ENCODE measurements around the gene EN1. TPM values are rescaled to one million over a fixed set of nuclear protein-coding genes. Genes with fewer than 3 reads are reported as not detected.

Gene EN1
- total and polyA plus RNA-seq, 2 experiments from 2014 or later, result 0.21 to 0.24 TPM

DNA sequence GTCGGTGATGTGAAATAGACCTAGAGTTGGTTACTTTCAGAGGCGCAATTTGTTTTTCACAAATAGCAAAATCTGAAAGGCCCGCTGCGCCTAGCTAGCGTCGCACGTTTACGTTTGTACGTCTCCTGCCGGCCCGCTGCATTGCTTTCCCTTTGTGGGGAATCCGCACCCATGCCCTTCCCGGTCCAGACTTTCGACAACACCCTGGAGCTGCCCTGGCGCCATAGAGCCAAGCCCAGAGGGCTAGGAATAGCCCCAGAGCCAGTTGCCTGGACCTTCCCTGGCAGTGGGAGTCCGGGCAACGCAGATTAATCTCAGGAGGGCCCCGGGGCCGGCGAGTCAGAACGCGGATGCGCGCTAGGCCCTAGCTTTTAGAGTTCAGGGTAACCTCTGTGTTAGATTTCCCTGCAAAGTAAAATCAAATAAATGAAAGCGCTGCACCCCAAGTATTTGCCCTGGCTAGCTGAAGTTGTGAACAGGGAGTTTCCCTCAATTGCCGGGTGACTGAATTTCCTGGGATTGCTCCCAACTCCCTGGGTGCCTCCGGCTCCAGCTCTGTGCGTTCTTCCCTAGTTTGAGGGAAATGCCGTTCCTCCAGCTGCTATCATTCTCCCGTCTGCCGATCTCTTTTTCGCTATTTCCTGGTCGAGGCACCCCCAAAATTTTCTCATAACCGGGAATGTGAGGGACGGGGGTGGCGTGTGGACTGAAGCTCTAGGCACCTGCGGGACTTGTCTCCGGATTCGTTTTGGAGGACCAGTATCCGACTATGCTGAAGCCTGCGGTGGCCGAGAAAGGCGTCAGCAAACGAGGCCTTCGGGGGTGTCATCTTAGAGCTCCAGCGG, 1.2 kb upstream of the EN1 start:
- H3K27me3 ChIP-seq (ENCODE audit: insufficient read depth), result peaks cover 100% of the 10 kb centered on the region
- H4K20me1 ChIP-seq (replicated peaks; ENCODE audit: insufficient read depth), result peaks cover 11% of the 10 kb centered on the region
- H3K9me3 Mint-ChIP-seq, result peaks cover 15% of the 10 kb centered on the region
- peak overlapping the region; percentile 60 for H3K4me3 ChIP-seq
- peaks cover 70% of the 10 kb centered on the region for H3K4me1 Mint-ChIP-seq
- no peaks in the 10 kb centered on the region; the same call in 1 of the 2 replicates for H3K36me3 ChIP-seq (ENCODE audit: insufficient read depth)
- TF ChIP-seq EZH2 (IDR thresholded peaks at IDR 0.05; ENCODE audit: low read depth, unreplicated experiment) (peak; percentile 93), ZNF114 (CRISPR knock-in tag; IDR thresholded peaks at IDR 0.05) (no peak), STAT1 (IDR thresholded peaks at IDR 0.05; ENCODE audit: unreplicated experiment) (no peak), CREB1 (CRISPR knock-in tag; IDR thresholded peaks at IDR 0.05; ENCODE audit: low read depth) (no peak), ETS1 (IDR thresholded peaks at IDR 0.05) (no peak), POLR2AphosphoS5 (IDR thresholded peaks at IDR 0.05; ENCODE audit: low read depth) (no peak), EZH2phosphoT487 (IDR thresholded peaks at IDR 0.05; ENCODE audit: unreplicated experiment) (peak; percentile 80), ZNF331 (CRISPR knock-in tag; IDR thresholded peaks at IDR 0.05; ENCODE audit: low read depth) (no peak)
- TF ChIP-seq, protein P1, sequence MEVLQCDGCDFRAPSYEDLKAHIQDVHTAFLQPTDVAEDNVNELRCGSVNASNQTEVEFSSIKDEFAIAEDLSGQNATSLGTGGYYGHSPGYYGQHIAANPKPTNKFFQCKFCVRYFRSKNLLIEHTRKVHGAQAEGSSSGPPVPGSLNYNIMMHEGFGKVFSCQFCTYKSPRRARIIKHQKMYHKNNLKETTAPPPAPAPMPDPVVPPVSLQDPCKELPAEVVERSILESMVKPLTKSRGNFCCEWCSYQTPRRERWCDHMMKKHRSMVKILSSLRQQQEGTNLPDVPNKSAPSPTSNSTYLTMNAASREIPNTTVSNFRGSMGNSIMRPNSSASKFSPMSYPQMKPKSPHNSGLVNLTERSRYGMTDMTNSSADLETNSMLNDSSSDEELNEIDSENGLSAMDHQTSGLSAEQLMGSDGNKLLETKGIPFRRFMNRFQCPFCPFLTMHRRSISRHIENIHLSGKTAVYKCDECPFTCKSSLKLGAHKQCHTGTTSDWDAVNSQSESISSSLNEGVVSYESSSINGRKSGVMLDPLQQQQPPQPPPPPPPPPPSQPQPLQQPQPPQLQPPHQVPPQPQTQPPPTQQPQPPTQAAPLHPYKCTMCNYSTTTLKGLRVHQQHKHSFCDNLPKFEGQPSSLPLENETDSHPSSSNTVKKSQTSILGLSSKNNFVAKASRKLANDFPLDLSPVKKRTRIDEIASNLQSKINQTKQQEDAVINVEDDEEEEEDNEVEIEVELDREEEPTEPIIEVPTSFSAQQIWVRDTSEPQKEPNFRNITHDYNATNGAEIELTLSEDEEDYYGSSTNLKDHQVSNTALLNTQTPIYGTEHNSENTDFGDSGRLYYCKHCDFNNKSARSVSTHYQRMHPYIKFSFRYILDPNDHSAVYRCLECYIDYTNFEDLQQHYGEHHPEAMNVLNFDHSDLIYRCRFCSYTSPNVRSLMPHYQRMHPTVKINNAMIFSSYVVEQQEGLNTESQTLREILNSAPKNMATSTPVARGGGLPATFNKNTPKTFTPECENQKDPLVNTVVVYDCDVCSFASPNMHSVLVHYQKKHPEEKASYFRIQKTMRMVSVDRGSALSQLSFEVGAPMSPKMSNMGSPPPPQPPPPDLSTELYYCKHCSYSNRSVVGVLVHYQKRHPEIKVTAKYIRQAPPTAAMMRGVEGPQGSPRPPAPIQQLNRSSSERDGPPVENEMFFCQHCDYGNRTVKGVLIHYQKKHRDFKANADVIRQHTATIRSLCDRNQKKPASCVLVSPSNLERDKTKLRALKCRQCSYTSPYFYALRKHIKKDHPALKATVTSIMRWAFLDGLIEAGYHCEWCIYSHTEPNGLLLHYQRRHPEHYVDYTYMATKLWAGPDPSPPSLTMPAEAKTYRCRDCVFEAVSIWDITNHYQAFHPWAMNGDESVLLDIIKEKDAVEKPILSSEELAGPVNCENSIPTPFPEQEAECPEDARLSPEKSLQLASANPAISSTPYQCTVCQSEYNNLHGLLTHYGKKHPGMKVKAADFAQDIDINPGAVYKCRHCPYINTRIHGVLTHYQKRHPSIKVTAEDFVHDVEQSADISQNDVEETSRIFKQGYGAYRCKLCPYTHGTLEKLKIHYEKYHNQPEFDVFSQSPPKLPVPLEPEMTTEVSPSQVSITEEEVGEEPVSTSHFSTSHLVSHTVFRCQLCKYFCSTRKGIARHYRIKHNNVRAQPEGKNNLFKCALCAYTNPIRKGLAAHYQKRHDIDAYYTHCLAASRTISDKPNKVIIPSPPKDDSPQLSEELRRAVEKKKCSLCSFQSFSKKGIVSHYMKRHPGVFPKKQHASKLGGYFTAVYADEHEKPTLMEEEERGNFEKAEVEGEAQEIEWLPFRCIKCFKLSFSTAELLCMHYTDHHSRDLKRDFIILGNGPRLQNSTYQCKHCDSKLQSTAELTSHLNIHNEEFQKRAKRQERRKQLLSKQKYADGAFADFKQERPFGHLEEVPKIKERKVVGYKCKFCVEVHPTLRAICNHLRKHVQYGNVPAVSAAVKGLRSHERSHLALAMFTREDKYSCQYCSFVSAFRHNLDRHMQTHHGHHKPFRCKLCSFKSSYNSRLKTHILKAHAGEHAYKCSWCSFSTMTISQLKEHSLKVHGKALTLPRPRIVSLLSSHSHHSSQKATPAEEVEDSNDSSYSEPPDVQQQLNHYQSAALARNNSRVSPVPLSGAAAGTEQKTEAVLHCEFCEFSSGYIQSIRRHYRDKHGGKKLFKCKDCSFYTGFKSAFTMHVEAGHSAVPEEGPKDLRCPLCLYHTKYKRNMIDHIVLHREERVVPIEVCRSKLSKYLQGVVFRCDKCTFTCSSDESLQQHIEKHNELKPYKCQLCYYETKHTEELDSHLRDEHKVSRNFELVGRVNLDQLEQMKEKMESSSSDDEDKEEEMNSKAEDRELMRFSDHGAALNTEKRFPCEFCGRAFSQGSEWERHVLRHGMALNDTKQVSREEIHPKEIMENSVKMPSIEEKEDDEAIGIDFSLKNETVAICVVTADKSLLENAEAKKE (CRISPR knock-in tag; IDR thresholded peaks at IDR 0.05), result no peak
- TF ChIP-seq, protein P2, sequence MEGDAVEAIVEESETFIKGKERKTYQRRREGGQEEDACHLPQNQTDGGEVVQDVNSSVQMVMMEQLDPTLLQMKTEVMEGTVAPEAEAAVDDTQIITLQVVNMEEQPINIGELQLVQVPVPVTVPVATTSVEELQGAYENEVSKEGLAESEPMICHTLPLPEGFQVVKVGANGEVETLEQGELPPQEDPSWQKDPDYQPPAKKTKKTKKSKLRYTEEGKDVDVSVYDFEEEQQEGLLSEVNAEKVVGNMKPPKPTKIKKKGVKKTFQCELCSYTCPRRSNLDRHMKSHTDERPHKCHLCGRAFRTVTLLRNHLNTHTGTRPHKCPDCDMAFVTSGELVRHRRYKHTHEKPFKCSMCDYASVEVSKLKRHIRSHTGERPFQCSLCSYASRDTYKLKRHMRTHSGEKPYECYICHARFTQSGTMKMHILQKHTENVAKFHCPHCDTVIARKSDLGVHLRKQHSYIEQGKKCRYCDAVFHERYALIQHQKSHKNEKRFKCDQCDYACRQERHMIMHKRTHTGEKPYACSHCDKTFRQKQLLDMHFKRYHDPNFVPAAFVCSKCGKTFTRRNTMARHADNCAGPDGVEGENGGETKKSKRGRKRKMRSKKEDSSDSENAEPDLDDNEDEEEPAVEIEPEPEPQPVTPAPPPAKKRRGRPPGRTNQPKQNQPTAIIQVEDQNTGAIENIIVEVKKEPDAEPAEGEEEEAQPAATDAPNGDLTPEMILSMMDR (conservative IDR thresholded peaks at IDR 0.05; ENCODE audit: low read depth in 2 of 2), result no peak
- ATAC-seq, result peak; percentile 18
- peaks cover 2% of the 10 kb centered on the region; the same call in 2 of the 3 replicates for H3K36me3 Mint-ChIP-seq (ENCODE audit: low read depth)
- no peak overlapping the region for H3K27ac Mint-ChIP-seq
- peak overlapping the region; percentile 84 for H2AFZ ChIP-seq
- H3K79me2 ChIP-seq (replicated peaks; ENCODE audit: insufficient read depth), result no peaks in the 10 kb centered on the region
- peaks cover 49% of the 10 kb centered on the region for H3F3A ChIP-seq (replicated peaks; ENCODE audit: low read depth)
- H3K4me3 Mint-ChIP-seq, result peak overlapping the region; percentile 70
- H3K27ac ChIP-seq (ENCODE audit: low read depth), result no peak overlapping the region
- peak overlapping the region; percentile 92 for H3K4me2 ChIP-seq
- H3K9me2 ChIP-seq (ENCODE audit: insufficient read depth), result no peaks in the 10 kb centered on the region
- peak; percentile 74 for DNase-seq (ENCODE audit: low spot score)
- peaks cover 94% of the 10 kb centered on the region for H3K27me3 Mint-ChIP-seq (ENCODE audit: insufficient read depth, low read depth, poor library complexity)
- H3K4me1 ChIP-seq (ENCODE audit: insufficient read depth), result peaks cover 77% of the 10 kb centered on the region

All from GM23338 (cell line).